ENCODE data around the gene GFI1. TPM values are rescaled to one million over a fixed set of nuclear protein-coding genes. Genes with fewer than 3 reads are reported as not detected.
"Not testable (repeated sequence)": the region's sequence is repeated elsewhere in the genome, so short reads cannot be mapped to it uniquely, and the experiment has no call there.

Gene GFI1
- total RNA-seq (2014; rRNA removed; shearing (Covaris generic)) = 2.2 and 3.7 TPM in 2 replicates
- polyA plus RNA-seq (2015; cell fraction: cytosol; rRNA removed) = 1.2 and 1.4 TPM in 2 replicates
- 1.7 and 2.2 TPM in 2 replicates for polyA plus RNA-seq (2015; cell fraction: nucleus; rRNA removed)

DNA sequence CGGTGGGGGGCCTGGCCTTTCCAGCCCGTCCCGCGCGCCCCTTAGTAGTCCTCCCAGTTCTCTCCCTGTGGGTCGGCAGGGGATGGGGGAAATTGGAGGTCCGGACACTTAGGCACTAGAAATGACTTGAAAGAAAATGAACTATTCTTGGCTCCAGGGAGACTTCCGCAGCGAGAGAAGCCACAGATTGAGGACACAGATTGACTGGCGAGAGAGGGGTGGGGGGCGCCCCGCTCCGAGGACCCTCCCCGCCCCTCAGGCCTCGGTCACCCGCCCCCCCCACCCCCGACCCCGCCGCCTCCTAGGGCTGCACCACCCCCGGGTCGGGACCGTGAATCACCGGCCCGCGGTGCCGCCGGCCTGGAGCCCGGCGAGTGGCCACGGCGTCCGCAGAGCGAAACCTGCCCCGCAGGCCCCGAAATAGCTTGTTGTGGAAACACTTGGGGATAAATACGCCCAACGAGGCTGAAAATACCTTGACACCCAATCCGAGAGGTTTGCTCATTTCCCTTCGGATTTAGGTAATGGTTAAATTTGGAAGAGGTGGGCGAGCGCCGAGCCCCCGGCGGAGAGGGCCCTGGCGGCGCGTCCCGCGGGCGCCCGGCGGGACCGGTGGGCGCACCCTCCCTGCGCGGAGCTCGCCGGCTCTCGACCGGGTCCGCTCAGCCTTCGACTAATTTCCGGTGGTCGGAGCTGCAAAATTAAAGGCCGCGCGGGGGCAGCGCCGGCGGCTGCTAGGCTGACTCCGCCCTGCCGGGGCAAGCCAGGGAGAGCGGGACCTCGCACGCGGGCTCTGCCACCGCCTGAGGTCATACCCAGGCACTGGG, at the start of gene GFI1:
Gene GFI1 (minus strand): TSS at position 675 of the 827 bp plus-strand sequence. CDS start 3,438 bp downstream, outside the sequence.
- no peak for DNase-seq (ENCODE audit: low read depth)

DNA sequence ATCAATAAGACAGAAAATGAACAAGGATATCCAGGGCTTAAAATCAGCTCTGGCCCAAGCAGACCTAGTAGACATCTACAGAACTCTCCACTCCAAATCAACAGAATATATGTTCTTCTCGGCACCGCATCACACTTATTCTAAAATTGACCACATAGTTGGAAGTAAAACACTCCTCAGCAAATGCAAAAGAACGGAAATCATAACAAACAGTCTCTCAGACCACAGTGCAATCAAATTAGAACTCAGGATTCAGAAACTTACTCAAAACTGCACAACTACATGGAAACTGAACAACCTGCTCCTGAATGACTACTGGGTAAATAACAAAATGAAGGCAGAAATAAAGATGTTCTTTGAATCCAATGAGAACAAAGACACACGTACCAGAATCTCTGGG, 45.6 kb upstream of the GFI1 start:
- not testable (repeated sequence) for DNase-seq (ENCODE audit: low read depth)

DNA sequence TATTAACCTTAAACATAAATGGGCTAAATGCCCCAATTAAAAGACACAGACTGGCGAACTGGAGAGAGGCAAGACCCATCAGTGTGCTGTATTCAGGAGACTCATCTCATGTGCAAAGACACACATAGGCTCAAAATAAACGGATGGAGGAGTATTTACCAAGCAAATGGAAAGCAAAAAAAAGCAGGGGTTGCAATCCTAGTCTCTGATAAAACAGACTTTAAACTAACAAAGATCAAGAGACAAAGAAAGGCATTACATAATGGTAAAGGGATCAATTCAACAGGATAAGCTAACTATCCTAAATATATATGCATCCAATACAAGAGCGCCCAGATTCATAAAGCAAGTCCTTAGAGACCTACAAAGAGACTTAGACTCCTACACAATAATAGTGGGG, 45.2 kb upstream of the GFI1 start:
- not testable (repeated sequence) for DNase-seq (ENCODE audit: low read depth)

DNA sequence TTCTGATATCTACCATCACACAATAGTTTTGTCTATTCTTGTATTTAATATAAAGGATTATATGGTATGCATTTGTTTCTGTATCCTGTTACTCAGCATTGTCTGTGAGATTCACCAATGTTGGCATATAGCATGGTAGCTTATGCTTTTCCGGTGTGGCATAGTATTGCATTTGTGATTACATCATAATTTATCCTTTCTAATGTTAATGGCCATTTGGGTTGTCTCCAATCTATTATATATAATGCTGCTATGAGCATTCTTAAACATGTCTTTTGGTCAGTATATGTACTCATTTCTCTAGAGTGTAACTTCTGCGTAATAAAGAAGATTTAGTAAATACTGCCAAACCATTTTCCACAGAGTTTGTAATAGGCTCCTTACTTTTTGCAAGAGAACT, 40.9 kb upstream of the GFI1 start:
- no peak for DNase-seq (ENCODE audit: low read depth)

DNA sequence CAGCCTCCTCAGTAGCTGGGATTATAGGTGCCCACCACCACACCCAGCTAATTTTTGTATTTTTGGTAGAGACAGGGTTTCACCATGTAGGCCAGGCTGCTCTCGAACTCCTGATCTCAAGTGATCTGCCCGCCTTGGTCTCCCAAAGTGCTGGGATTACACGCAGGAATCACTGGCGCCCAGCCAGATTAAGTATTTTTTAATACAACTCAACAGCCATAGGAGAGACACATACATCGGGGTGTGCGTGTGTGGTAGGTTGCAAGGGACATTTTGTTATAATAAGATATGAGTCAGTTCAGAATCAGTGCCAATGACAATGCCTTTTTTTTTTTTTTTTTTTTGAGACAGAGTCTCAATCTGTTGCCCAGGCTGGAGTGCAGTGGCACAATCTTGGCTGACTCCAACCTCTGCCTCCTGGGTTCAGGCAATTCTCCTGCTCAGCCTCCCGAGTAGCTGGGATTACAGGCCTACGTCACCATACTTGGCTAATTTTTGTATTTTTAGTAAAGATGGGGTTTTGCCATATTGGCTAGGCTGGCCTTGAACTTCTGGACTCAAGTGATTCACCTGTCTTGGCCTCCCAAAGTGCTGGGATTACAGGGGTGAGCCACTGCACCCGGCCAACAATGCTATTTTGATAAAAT, 38.3 kb upstream of the GFI1 start:
- not testable (repeated sequence) for DNase-seq (ENCODE audit: low read depth)

DNA sequence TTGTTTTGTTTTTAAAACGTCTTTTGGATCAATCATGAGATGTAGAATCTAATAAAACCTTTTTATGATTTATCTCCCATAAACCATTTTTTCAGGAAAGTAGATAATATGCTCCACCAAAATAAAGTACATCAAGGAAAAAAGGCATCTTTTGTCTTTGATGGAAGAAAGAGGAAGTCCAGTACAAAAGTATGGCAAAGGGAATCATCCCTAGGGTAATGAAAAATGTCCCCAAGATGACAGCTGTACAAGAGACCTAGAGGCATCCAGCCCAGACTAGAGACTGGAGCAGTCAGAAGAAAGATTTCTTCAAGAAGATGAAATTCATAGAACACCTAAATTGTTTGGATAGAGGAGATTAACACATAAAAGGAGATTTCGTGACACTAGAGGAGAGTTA, 32.3 kb upstream of the GFI1 start:
- DNase-seq (ENCODE audit: low read depth) = no peak

DNA sequence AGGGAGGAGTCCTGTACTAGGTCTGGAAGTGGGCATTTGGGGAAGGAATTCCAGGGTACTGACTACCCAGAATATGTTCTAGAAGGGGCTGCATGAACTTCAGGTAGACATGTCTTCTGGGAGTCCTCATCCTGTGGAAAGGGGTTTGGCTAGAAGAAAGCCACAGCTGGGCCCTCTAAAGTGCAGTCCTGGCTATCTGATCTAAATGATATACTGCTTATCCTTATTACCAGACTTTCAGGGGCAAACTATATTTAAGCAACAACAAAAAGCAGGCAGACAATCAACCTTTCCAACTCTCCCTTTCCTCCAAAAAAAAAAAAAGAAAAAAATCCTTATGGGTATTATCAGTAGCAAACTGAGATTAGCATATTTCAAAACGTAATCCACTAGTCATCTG, 29.8 kb upstream of the GFI1 start:
- no peak for DNase-seq (ENCODE audit: low read depth)

DNA sequence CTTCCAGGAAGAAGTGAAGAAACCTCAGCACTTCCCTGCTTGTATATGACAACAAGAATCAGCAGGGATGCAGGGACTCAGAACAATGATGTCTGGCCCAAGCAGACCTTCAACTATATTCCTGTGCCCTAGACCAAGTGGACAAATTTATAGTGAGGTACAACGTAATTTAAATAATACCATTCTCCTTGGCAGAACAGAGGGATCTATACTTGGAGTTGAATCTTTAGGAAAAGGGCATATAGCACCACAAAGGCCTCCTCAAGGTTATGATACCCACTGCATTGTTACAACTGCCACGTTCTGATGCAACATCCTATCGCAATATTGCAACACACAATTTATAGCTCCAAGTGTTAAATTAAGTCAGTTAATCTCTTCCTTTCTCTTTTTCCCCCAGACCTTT, 29.1 kb upstream of the GFI1 start:
- DNase-seq (ENCODE audit: low read depth) = no peak

DNA sequence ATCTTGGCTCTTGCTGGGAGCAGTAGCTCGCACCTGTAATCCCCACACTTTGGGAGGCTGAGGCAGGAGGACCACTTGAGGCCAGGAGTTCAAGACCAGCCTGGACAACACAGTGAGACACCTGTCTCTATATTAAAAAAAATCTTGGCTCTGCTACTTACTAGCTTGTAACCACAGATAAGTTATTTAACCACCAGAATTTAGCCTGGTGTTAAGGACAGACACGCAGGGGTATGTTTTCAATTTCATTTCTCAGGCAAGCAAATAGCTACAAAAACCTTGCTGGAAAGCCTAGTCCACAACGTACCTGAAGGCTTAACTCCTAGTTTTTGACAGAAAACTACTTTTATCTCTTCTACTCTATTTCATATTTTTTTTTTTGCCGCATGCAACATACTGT, 24.8 kb upstream of the GFI1 start:
- DNase-seq (ENCODE audit: low read depth) = no peak

DNA sequence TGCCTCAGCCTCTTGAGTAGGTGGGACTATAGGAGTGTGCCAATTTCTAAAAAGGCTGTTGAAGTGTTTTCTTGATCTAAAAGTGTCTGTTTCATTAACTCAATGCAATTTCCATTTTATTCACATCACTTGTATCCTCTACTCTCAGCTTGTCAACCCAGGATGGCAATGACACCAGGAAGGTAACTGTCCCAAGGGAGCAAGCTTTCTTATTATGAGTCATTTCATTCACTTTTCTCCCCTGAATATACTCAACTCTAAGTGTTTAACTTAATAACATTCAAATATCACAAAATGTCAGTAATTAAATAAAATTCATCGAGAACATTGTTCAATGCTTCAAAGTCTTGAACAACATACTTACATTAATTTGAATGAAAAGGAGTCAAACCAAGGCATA, 22.9 kb upstream of the GFI1 start:
- no peak for DNase-seq (ENCODE audit: low read depth)

DNA sequence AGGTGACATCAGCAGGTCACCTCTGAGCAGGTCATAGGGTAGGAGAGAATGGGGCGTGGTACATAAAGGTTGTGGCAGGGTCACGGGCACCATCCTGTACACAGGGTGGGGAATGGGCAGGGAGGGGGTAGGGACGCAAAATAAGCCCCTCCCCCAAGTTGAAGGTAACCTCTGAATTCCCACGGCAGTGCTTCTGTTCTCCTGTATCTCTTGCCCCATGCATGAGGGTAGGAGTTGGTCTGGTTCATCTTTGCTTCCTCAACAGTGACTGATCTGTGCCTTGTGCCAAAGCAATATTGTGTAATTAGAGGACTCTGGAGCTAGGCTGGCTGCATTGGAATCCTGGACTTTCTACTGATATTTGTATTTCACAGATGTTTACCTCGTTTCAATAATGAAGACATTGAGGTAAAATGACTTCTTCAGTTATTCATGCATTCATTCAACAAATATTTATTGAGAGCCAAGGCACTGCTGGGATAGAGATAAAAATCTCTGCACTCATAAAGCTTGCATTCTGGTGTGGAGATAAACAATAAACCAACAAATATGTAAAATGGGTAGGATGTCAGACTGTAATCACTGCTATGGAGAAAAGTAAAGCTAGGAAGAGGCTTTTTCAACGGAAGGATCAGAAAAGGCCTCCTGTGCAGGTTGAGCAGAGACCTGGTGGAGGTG, 18.4 kb upstream of the GFI1 start:
- no peak for DNase-seq (ENCODE audit: low read depth)

DNA sequence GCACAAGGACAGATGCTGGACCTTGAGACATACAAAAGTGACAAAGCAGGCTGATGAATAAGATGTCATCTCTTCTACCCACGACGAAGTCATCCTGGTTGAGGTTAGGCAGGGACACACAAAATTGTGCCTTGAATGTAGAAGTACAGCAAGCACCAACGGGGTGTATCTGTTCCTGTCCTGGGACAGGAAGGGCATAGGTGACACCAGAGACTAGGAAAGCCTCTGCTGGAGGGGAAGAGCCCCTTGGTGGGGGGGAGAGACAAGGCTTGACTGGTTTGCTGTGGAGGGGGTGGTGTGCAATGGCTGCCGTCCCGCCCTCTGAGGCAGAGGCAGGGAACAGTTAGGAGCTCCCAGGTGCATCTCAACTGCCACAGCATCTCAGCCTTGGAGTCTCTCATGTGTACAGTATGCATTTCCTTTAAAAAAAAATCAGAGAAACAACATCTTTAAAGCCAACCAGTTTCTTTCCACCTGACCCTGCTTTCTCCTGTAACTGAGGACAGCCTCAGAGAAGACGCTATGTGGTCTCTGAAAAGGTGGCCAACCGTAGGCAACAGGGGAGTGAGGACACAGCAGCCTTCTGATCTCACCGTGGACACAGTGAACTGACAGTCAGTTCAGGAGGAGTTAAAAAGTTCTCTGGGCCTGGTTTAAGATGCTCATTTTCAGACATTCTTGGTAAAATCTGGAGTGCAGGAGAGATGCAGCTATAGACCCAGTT, 17.7 kb upstream of the GFI1 start:
- no peak for DNase-seq (ENCODE audit: low read depth)

DNA sequence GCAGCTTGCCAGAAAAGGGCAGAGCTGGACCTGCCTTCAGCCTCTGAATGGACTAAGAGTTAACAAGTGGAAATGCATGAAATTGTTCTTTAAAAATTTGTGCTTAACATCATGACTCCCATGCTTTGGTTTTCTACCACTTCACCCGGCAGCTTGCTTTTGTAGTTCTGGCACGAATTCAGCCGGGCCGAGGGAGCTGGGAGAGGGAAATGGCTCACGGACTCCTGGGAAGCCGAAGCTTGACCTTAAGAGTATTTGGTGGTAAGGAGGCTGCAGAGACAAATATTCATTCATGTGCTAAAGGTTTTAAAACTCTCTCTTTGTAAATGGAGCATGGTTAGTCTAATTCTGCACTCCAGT, 17.2 kb upstream of the GFI1 start:
- no peak for DNase-seq (ENCODE audit: low read depth)

DNA sequence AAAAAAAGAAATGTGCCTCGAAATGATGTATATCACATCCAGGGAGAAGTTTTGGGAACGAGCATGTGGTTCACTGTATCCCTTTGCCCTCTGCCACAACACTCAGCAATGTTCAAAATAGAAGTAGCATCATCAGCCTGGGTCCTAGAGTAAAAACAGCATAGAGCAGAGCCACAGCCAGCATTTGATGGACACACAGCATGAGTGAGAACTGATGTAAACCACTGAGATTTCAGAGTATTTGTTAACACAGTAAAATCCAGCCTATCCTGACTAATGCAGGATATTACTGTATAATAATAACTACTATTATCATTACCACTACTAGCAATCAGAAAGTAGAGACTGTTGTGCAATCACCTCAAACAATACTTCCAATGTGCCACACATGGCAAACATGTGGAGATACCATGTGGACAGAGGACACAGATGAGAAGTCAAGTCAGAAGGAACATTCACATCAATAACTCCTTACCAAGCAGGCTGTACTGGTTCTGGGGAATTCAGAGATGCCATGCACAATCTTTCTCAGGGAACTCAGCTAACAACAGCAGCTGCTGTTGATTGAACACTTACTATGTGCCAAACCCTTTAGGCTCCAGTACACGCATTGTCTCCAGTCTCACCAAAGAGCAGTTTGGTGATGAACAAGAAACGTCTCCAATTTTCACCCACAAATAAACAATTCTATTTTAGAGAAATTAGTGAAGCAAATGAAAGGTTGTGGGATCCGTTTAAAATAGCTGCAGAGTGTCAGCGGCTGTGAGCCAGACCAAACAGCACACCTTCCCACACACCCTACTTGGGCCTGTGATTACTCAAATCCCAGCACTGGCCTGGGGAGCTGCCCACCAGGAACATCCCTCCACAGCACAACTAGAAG, 16.6 kb upstream of the GFI1 start:
- no peak for DNase-seq (ENCODE audit: low read depth)

DNA sequence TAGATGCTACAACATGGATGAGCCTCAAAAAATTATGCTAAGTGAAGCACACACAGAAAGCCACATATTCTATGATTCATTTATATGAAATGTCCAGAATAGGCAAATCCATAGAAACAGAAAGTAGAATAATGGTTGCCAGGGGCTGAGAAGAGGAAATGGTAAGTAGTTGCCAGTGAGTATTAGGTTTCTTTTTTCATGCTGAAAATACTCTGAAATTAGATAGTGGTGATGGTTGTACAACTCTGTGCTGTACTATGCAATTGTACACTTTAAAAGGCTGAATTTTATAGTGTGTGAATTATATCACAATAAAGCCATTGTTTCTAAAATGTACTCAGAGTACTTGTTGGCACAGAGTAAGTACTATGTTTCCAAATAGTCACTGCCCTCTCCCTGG, 15.5 kb upstream of the GFI1 start:
- DNase-seq (ENCODE audit: low read depth) = peak; percentile 76

DNA sequence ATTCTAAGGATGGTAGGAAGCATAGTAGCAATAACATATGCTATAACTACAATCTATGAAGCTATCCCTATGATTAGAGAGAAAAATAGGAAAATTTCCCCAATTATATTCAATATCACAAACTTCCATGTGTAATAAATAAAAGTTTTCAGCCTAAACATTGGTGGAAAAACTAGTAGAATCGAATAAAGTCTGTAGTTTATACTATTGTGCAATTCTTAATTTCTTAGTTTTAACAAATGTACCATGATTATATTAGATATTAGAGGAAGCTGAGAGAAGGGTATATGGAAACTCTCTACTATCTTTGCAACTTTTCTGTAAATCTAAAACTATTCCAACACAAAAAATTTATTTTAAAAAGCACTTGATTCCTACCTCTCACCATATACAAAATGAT, 13.8 kb upstream of the GFI1 start:
- DNase-seq (ENCODE audit: low read depth) = no peak

DNA sequence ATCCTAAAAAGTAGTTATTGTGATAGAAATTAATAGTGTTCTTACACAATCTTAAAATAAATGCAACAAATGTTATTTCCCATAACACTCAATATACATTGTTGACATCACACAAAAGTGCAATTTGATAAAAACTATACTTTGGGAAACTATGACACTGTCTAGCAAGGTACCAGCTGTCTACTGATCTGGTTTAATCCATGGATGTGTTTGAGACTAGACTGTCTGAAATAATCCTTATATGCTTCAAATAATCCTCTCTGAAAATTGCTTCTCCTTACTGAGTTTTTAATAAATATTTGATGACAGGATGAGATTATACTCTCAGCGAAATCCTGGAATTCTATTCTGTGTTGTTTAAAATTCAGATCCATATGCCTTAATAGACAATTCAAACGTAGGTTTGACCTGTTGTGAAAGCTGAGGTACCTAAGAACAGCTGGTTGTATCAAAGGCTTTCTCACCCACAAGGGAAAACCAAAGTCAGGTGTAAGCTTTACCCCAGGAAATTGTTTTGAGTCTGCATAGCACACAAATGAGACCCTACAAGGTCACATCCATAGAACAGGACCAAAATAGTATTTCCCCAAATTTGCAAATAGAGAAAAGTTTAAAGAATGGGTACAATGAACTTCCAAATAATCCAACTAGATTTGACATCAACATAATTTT, 8.8 kb upstream of the GFI1 start:
- no peak for DNase-seq (ENCODE audit: low read depth)

DNA sequence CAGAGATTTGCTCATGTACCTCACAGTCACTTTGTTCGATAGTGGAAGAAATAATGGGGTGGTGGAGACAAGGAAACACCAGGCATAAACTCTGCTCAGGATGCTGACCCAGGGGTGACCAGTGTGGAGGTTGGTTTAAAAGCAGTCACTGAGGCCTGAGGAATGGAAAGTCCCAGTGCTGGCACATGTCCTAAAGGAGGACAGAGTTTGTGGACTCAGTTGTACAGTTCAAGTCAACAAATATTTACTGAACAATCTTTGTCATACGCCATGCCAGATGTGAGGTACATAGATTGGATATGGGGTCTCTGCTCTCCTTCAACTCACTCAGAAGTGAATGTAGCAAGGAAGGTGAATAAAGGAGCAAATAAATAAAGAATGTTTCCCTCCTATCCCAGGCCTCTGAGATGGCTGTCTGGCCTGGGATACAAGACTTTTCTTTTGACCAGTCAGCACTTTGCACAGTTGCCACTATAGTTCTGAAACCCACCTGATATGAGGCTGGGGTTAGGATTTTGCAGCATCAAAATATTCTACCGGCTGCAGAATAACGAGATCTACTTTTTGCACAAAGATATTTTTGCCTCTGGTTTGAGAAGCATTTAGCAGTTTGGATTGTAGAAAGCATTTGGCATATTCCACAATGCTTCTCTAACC, 7.9 kb upstream of the GFI1 start:
- no peak for DNase-seq (ENCODE audit: low read depth)

DNA sequence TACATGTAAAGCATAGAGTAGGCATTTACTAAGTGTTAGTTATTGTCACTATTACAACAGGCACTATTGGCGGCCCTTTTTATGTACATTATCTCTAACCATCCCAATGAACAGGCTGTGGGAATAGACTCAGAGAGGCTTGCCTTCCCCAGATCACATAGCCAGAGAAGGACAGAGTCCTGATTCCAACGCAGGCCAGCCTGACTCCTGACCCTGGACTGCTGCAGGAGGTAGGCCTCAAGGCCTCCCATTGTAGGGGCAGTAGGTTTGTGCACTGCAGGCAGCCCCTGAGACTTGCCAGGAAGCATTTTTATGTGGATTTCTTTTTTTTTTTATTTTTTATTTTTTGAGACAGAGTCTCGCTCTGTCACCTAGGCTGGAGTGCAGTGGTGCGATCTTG, 6.4 kb upstream of the GFI1 start:
- DNase-seq (ENCODE audit: low read depth) = no peak

Data from HT1080 (cell line).